ENCODE results near the gene LRRC8B.
"Not testable (repeated sequence)": the region's sequence is repeated elsewhere in the genome, so short reads cannot be mapped to it uniquely, and the experiment has no call there.

DNA sequence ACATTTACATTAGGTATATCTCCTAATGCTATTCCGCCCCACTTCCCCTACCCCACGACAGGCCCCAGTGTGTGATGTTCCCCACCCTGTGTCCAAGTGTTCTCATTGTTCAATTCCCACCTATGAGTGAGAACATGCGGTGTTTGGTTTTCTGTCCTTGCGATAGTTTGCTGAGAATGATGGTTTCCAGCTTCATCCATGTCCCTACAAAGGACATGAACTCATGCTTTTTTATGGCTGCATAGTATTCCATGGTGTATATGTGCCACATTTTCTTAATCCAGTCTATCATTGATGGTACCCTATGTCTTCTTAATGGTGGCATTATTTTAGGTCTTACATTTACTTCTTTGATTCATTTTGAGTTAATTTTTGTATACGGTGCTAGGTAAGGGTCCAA lies 14.6 kb upstream of the LRRC8B start:
- not testable (repeated sequence) for TF ChIP-seq REST (IDR thresholded peaks at IDR 0.05; ENCODE audit: low read depth, low read length); YY1 (IDR thresholded peaks at IDR 0.05; ENCODE audit: low read depth); CTCF (IDR thresholded peaks at IDR 0.05); ELF1 (IDR thresholded peaks at IDR 0.05); RFX5 (IDR thresholded peaks at IDR 0.05; ENCODE audit: low read length); SIN3A (IDR thresholded peaks at IDR 0.05; ENCODE audit: borderline replicate concordance, low read depth, low read length); FOSL2 (IDR thresholded peaks at IDR 0.05; ENCODE audit: borderline replicate concordance, low read depth); TCF12 (IDR thresholded peaks at IDR 0.05)
- TF ChIP-seq, protein P1, sequence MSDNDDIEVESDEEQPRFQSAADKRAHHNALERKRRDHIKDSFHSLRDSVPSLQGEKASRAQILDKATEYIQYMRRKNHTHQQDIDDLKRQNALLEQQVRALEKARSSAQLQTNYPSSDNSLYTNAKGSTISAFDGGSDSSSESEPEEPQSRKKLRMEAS (IDR thresholded peaks at IDR 0.05; ENCODE audit: low read depth), result not testable (repeated sequence)
